ENCODE data around the gene FUT2.

DNA sequence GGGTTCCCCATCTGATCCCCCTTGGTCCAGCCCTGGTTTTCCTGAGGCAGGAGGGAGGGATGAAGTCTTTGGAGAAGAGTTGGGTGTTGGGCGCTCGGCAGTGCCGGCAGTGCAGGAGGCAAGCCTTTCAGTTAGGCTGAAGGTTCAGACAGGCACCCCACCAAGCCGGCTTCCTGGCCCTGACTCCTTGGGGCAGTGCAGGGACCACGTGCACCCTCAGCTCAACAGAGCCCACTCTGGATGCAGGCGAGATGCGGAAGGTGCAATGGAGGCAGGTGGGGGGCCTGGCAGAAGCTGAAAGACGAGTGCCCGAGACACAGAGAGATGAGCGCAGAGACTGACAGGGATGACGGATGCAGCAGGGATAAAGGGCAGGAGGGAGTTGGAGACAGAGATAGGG, 12.7 kb downstream of the FUT2 start:
- TF ChIP-seq POLR2A (IDR thresholded peaks at IDR 0.05) (no peak), CTCF (IDR thresholded peaks at IDR 0.05) (no peak)

All from thyroid gland (tissue), 4 donors.